BE2C (cell line): ENCODE results near the gene C16orf96.

Experiments
- DNase-seq: peaks from one replicate; pipeline ENCODE4 v3.0.0-alpha.2; 2020
- H3K27me3 ChIP-seq: fragments of 250-450 bp; sonication (Bioruptor Pico); 2 replicates; pipeline ENCODE4 v1.5.1; 2020; ENCODE audit warnings: mild to moderate bottlenecking
- H3K36me3 ChIP-seq: fragments of 250-450 bp; sonication (Bioruptor Pico); 2 replicates; pipeline ENCODE4 v1.5.1; 2020; ENCODE audit warnings: mild to moderate bottlenecking
- H3K4me1 ChIP-seq: fragments of 250-450 bp; sonication (Bioruptor Pico); 2 replicates; pipeline ENCODE4 v1.5.1; 2020
- H3K4me3 ChIP-seq: 2 replicates; pipeline ENCODE4 v1.5.1; 2011; ENCODE audit warnings: low read depth, low read length
- H3K9me3 ChIP-seq: fragments of 250-450 bp; sonication (Bioruptor Pico); 2 replicates; pipeline ENCODE4 v1.5.1; 2020
- TF ChIP-seq, protein P1 (sequence below): IDR thresholded peaks from 2 replicates; pipeline ENCODE4 v1.5.1; 2012; ENCODE audit warnings: mild to moderate bottlenecking, low read depth, low read length

Gene C16orf96

DNA sequence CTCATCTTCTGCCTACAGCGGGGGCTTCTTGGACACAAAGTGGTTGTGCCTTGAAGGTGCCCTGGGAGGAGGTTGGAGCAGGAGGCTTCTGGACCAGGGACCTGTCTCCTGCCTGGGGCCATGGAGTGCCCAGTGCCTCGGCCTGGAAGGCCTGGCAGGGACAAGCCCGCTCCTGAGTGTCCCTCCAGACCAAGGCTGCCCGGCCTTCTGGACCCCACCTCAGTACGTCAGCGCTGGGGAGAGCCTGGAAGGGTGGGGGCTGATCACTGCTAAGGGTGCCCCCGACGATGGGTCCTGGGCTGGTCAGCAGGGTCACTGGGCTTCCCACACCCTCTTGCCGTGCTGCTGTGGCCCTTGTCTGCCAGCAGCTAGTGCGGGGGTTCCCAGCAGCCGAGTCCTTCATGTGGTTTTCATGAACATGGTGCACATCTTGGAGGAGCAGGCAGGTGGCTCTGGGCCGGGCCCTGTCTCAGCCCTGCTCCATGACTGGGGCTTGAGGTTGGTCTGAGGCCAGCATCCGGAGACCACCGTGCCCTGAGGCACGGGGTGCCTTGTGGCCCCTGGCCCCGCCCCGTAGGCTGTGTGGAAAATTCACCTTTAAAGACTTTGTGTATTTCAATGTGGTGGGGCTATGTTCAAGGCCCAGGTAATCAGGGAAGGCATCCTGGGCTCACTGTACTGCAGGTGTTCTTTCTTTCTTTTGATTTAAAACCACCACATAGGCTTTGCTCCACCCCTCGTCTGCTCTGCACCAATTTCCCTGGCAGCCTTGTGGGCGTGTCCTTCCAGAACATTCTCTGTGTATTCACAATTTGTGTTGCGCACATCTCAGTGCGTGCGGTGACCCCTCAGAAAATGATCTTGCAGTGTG lies 90.9 kb downstream of the C16orf96 start:
- no peaks in the 10 kb centered on the region for H3K27me3 ChIP-seq
- H3K4me3 ChIP-seq: no peak overlapping the region
- H3K4me1 ChIP-seq: no peaks in the 10 kb centered on the region
- no peaks in the 10 kb centered on the region for H3K9me3 ChIP-seq
- no peak for DNase-seq
- TF ChIP-seq, protein P1, sequence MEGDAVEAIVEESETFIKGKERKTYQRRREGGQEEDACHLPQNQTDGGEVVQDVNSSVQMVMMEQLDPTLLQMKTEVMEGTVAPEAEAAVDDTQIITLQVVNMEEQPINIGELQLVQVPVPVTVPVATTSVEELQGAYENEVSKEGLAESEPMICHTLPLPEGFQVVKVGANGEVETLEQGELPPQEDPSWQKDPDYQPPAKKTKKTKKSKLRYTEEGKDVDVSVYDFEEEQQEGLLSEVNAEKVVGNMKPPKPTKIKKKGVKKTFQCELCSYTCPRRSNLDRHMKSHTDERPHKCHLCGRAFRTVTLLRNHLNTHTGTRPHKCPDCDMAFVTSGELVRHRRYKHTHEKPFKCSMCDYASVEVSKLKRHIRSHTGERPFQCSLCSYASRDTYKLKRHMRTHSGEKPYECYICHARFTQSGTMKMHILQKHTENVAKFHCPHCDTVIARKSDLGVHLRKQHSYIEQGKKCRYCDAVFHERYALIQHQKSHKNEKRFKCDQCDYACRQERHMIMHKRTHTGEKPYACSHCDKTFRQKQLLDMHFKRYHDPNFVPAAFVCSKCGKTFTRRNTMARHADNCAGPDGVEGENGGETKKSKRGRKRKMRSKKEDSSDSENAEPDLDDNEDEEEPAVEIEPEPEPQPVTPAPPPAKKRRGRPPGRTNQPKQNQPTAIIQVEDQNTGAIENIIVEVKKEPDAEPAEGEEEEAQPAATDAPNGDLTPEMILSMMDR: no peak
- H3K36me3 ChIP-seq: peaks cover 11% of the 10 kb centered on the region

DNA sequence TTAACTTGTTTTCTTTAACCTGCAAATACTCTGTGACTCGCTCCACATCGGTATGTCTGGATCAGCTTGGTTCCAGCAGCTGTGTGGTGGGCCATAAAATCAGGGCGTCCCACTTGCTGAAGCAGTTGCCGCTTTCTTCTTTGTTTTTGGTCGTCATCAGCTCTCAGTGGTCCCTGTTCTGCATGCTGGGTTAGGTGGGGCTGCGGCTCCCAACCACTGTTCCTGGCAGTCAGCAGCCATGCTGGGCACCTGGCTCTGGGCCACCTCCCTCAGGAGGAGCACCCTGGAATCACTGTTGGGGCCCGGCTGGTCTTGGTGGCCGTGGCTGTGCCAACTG lies 91.5 kb downstream of the C16orf96 start:
- Histone ChIP-seq H3K36me3 (peaks cover 17% of the 10 kb centered on the region), H3K27me3 (no peaks in the 10 kb centered on the region), H3K4me1 (no peaks in the 10 kb centered on the region), H3K4me3 (no peak overlapping the region), H3K9me3 (no peaks in the 10 kb centered on the region)
- TF ChIP-seq, protein P1: no peak
- DNase-seq: no peak

DNA sequence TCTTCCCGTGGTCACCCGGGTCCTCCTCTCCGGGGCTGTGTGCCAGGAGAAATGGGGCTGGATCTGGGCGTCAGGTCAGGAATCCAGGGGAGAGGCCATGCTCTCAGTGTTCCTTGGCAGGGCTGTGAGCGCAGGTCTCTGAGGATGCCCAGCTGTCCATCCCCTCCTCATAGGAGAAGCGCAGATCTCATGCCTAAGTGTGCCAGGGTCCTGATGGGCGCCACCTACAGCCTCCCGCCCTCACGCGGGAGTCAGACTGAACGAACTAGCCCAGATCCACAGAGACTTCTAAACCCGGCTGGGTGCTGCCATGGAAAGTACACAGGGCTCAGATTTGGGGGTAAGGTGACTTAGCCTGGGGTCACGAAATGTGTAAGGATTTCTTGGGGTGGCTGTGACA lies 92.8 kb downstream of the C16orf96 start:
- Histone ChIP-seq H3K4me3 (no peak overlapping the region), H3K27me3 (no peaks in the 10 kb centered on the region), H3K36me3 (peaks cover 17% of the 10 kb centered on the region), H3K9me3 (no peaks in the 10 kb centered on the region), H3K4me1 (no peaks in the 10 kb centered on the region)
- TF ChIP-seq, protein P1: no peak
- no peak for DNase-seq

DNA sequence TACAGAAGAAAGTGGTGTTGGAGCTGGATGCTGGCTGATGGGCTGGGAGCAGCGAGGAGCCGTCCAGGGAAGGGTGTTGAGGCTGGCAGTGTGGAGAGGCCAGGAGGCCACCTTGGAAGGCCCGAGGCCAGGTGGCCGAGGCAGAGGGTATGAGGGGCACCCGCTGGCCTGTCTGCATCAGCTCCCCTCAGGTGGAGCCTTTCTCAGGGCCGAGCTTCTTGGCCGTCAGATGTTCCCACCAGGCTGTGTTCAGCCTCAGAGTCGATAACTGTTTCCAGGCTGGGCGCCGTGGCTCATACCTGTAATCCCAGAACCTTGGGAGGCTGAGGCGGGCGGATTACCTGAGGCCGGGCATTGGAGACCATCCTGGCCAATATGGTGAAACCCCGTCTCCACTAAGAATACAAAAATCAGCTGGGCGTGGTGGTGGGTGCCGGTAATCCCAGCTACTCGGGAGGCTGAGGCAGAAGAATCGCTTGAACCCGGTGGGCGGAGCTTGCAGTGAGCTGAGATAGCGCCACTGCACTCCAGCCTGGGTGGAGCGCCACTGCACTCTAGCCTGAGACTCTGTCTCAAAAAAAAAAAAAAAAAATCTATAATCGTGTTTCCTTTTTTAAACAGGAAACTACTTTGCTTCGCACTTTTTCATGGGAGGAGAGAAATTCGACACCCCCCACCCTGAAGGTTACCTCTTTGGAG lies 93.8 kb downstream of the C16orf96 start:
- Histone ChIP-seq H3K27me3 (no peaks in the 10 kb centered on the region), H3K4me1 (no peaks in the 10 kb centered on the region), H3K9me3 (no peaks in the 10 kb centered on the region), H3K36me3 (peaks cover 20% of the 10 kb centered on the region), H3K4me3 (no peak overlapping the region)
- TF ChIP-seq, protein P1: no peak
- no peak for DNase-seq
